IPS DF 4.7 (cell line): ENCODE data around the gene TTLL10.

ENCODE experiments used
- DNase-seq: peaks from one replicate; pipeline ENCODE4 v3.0.0-alpha.2; 2013; ENCODE audit warnings: low spot score; ENCODE audit errors: extremely low read depth

Gene TTLL10

DNA sequence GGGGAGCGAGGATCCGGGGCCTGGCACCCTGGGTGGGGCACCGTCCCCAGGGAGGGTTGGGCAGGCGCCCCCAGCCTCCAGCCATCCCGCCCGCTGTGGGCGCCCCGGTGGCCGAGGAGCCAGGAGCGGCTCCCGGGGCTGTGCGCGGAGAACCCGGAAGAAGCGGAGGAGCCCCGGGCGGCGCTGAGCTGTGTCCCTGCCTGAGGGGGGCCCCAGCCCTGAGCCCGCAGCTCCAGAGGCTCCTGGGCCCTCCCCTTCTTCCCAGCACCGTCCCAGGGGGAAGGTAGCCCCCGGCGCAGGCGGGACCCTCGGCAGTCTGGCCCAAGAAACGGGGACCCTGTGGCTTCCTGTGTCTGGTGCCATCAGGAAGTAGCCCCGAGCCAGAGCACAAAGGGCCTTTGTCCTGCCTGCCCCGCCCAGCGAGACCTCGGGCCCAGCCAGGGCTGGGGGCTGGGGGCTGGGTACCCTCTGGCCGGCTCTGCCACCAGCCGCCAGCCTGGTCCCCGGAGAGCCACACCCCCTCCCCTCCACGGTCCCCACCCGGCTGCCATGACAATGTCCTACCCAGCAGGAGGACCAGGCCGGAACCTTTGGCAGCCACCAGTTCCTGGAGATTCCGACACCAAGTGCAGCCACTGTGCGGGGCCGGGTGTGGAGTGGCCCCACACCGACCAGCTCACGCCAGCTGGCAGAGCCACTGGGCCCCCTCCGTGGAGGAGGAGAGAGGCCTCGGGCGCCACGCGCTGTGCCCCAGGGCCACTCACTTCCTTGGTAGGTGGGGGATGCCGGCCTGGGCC, 15.6 kb upstream of the TTLL10 start:
- DNase-seq = no peak

DNA sequence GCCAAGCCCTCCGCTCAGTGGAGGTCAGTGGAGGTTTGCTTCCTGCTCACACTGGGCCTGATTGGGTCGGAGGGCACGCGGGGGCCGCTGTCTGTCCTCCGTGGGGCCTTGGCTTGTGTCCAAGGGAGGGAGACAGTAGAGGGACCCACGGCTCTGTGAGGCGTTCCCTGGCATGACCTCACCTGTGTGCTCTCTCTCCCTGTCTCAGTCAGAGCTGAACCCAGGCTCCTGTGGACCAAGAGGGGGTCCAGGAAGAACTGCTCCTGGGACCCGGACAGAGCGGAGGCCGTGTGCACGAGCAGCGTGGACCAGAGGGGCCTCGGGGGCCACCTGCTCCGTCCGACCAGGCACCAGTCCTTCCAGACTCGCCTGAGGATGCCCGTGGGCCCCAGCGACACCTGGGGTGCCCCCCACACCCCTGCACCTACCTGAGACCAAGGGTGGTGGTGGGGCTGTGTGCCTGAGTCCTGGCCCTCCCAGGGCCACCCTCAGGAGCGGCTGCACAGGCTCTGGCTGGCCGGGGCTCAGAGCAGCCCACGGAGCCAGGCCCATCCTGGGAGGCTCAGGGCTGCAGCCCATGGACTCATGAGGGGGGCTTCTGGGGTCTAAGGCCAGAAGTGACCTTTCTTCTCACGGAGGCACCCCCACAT, 13.3 kb upstream of the TTLL10 start:
- DNase-seq = no peak

DNA sequence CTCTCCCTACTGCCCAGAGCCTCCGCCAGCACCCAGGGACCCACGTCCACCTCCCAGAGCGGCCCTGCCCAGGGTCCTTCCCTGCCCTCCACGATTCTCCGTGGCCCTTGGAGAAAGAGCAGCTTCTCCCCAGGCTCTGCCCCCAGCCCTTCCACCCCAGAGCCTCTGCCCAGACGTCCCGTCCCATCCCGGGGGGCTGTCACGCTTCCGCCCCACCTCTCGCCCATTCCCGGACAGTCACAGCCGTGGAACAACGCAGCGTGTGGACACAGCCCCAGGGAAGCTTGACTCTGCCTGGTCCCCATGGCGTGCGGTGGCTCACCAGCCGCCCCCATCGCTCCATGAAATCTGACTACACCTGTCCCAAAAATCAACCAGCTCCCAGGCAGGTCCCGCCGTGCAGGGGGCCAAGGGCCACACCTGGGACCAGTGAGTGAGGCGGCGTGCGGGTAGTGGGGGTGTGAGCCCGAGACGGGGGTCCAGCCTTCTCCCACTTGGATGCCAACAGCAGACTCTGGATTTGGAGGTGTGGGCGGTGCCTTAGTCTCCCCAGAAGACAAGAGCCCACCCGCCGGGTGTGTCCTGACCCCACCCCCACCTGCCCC, 12.5 kb upstream of the TTLL10 start:
- DNase-seq = no peak

DNA sequence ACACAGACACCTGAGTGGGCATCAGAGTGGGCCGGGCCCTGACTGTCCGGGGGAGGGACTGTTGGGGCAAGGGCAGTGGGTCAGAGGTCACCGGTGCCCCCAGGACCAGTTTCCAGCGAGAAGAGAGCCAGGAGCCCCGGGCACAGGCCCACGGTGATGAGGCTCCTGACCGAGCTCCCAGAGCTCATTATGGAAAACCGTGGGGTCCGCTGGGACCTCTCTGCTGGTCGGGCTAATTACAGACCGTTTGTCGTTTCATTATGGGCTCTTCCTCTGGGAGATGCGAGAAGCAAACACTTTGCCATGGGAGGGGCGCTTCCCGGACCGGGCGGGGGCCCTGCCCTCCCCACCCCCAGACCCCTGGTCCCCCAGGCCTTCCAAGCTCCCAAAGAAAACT, 12.0 kb upstream of the TTLL10 start:
- no peak for DNase-seq

DNA sequence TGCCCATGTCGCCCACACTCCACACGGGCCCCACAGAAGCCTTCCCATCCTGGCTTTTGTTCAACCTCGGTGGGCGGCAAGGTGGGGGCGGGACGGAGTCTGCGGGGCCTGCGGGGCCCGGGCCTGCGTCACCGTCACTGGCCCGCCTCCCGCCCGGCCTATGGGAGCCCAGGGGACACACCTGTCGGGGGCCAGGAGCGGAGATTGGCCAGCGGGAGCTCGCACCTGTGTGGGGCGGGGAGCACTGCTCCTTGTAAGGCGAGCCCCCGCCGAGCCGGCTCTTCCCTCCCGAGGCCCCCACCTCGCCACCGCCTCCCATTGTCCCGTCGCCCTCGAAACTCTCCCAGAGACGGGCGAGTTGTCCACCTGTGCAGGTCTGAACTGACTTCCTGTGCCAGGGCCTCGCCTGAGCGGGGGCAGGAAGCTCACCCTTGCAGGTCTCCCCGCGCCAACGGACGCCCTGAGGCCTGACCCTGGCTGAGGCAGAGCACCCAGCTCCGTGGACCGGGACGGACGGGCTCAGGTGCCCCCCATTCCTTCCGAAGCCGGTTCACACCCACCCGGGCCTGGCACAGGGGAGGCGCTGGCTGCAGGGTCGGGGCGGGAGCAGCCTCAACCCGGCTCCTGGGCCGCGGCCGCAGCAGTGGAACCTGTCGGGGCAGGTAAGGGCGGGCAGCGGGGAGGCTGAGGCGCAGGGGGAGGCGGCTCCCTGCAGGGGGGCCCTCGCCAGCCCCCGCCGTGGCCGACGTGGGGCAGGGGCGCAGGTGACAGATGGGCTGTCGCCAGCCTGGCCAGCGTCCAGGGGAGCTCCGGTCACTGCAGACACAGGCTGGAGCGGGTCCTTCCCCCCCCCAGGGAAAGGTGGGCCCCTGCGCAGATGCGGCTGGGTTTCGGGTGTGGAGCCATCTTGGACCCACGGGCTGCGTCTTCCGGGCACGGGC, 10.8 kb upstream of the TTLL10 start:
- DNase-seq = no peak

DNA sequence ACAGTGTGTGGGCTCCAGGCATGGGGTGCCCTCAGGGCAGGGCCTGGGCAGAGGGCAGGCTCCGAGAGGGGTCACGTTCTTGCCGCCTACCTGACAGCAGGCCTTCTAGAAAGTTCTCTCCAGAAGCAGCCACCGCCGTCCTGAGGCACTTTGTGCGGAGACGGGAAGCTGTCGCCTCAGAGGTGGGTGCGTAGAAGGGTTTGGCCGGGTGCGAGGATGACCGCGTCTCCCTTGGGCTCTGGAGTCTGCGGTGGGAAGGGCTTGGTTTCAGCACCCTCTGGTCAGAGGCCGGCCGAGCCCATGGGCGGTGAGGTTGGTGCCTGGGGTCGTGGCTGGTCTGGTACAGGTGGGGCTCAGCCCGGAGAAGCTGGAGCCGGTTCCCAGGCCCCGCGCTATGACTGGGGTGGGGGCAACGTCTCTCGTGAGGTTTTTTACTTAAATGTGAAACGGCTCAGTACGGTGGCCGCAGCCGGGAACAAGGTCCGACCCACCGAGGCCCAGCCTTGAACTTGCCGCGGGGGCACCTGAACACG, 10.1 kb upstream of the TTLL10 start:
- no peak for DNase-seq

DNA sequence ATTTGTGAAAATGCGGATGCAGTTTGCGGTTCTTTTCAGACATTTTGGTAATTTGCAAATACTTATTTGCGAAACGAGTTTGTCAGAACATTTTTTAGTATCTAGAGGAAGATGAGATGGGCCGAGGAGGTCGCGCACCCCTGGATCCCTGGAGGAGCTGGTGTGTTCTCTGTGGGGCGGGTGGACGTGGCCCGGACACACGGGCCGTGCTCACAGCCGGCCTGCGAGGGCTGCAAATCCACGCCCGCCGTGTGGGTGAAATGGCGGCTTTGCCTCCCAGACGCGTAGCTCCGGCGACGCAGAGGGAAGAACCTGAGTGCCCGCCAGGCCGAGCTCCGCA, 9.3 kb upstream of the TTLL10 start:
- no peak for DNase-seq

DNA sequence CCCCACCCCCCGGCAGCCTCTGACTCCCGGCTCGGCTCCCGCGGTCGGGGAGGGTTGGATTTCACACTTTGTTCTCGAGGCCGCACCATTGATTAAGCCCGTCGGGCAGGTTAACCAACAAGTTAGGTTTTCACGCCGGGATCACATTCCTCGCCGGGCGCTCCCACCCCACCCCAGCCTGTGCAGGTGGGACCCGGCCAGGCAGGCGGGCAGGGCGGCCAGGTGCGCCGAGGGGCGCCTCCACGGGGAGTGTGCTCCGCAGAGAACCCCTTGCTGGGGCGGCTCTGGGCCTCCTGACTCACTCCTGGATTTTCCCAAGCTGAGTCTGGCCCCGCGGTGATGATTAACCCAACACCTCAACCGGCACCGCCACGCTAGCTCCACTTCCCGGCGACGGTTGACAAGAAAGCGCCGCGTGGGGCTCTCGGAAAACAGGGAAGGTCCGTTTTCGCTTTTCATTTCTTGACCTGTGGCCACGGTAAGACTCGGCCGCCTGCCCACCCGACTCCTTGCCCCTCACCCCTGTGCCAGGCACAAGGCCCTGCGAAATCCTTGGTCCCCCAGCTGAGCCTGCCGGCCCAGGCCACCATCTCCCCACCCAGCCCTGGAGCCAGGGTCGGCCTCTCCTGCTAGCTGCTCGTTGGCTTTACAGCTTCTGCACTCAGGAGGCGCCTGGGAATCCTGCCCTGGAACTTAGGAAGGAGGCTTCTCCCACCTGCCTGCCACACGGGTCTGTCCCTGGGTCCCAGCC, 8.8 kb upstream of the TTLL10 start:
- DNase-seq = no peak

DNA sequence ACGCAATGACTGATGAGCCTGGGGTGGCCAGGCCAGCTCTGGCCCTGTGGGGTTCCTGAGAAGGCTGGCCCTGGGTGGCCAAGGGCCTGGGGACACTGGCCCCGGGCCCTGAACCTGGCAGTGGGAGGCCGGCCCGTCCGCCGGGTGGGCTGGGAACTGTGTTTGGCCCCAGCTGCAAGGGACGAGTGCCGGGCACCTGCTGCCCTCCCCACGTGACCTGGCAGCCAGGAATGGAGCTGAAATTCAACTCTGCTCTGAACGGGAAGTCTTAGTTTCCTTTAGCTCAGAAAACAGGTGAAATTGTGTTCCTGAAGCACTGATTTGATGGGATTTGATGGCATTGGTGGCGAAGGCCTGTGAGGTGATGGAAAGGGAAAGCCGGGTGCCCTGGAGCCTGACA, 8.2 kb upstream of the TTLL10 start:
- no peak for DNase-seq

DNA sequence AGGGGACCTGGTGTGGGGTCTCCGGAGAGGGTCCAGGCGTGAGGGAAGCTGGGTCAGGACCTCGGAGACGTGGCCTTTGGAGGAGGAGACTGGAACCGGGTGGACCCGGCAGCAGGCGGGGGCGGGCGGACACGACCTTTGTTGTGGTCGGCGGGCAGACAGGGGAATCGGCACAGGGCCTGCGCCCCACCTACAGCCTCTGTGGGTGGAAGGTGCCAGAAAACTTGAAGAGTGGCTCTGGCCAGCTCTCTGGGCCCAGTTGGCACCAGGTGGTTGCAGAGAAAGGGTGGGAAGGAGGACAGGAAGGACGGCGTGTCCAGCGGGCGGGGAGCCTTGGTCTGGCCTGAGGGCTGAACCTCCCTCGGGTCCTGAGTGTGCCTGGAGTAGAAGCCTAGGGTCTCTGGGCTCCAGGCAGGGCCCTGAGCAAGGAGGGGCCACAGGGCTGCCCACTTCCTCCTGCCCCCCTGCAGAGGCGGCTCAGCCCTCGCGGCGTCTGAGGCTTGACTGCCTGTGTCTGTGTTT, 7.7 kb upstream of the TTLL10 start:
- DNase-seq = no peak

DNA sequence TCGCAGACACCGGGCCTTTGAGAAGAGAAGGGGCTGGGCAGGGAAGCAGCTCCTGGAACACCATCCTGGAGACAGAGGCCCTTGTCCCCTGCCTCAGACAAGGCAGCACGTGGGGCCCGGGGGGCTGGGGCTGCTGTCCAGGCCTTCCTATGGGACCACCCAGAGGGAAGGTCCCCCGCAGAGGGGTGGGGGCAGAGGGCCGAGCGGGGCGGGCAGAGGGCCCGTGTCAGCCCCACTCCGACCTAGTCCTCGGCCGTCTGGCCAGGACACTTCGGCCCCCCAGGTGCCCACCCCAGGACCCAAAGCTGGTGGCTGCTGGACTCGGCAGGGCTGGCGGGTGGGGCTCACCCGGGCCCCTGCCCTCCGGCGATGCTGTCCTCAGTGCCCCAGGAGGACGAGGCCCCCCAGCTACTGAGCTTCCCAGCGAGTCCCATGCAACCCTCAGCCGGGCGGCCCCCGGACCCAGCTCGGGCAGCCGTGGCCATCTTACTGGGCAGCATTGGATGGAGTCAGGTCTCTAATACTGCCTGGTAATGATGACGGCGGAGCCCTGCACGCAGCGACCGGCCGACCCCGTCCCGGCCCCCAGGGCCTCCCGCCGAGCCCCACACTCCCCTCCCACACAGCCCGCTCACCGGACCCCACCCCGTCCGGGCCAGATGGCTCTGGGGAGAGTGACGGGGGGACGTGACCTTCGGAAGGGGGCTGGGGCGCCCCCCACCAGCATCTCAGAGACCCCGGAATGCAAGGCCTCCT, 6.9 kb upstream of the TTLL10 start:
- DNase-seq = no peak

DNA sequence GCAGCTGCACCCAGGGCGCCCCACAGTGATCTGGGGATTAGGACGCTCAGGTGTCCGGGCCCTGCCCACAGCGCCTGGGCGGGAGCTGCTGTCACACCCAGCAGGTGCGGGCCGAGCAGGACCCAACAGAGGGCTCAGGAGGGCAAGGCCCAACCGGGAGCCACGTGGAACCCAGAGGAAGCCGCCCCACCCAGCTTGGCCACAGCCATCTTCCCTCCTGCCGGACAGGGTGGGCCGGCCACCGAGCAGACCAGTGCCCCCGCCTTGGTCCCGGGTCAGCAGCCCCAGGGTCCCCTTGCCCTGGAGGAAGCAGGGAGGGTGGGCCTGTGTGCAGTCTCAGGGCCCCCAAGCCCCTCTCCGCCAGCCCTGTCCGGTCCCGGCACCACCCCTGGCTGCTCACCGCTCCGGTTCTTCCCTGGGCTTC, 6.3 kb upstream of the TTLL10 start:
- no peak for DNase-seq

DNA sequence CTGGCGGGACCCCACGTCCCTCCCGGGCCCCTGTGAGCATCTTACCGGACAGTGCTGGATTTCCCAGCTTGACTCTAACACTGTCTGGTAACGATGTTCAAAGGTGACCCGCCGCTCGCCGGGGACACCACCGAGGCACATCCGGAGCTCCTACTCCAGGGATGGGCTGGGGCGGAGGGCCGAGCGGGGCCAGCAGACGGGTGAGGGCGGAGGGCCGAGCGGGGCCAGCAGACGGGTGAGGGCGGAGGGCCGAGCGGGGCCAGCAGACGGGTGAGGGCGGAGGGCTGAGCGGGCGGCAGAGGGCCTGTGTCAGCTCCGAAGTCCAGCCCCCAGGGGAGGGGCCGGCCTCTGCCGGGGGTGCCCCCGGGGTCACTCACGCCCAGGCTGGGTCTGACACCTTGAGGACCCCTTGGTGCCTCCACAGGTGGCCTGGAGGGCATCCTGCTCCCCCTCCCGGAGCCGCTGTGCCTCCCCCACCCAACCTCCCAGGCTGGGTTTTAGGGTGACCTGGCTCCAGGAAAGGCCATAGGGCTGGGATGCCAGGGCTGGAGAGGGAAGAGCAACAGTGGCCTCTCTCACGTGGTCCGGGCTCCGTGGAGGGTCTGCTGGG, 5.7 kb upstream of the TTLL10 start:
- DNase-seq = no peak

DNA sequence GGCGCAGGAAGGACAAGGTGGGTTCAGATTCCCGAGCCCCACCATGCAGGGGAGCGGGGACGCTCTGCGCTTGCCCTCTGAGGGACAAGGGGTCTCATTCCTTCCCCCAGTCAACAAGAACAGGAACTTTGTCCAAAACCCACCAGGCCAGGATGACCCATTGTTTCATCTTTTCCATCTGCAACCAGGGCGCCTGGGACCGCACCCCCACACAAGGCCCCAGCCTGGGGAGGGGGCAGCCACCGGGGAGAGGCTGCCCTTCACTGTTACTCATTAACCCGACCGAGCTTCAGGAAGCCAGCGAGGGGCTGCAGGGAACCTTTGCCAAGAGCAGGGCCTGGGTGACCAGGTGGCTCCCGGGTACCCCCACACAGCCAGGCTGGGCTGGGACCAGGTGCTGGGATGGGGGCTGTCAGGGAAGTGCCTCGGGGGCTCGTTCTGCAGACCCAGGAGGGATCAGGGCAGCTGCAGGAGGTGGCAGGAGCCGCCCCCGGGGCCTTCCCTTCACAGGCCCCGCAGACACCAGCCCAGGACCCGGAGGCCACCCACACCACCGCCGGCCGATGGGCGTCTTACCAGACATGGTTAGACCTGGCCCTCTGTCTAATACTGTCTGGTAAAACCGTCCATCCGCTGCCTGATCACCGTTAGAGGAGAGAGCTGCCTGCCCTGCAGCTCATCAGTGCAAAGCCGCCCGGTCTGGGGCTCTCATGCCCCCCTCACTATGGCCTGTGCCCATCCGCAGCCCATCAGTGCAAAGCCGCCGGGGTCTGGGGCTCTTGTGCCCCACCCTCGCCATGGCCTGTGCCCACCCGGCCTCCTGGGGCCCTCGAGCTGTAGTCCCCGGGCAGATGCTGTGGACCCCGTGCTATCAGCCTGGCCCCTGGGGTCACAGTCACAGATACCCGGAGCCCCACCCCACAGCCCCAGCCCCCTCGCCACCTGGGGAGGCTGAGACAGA, 4.9 kb upstream of the TTLL10 start:
- no peak for DNase-seq

DNA sequence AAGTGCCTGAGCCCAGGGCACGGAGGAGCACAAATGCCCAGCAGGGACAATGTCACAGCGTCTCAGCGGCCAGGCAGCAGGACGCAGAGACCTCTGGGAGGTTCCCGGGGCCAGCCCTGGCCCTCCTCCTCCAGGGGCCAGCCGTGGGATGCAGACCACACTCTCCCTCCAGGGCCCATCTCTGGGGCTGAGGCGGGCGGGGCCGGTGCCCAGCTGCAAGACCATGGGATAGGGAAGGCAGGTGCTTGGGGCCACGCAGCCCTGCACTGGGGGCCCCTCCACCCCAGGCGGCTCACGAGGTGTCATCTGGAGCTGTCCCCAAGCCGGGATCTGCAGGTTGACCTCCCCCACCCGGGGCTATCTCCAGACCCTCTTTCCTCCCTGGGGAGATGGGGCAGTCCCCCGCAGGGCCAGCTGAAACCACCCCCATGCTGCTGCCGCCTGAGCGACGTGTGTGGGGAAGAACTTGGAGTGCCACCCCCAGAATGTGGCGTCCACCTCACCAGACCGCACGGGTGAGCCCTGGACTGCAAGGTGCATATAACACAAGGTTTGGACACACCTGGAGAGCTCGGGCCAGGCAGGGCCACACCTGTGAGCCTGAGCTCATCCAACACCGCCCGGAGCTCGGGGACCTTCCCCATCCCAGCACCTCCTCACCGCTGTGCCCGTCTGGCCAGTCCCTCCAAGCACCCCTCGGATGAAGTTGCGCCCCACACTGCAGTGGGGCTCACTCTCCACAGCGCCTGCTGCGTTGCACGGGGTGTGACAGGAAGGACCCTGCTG, 4.1 kb upstream of the TTLL10 start:
- DNase-seq = no peak

DNA sequence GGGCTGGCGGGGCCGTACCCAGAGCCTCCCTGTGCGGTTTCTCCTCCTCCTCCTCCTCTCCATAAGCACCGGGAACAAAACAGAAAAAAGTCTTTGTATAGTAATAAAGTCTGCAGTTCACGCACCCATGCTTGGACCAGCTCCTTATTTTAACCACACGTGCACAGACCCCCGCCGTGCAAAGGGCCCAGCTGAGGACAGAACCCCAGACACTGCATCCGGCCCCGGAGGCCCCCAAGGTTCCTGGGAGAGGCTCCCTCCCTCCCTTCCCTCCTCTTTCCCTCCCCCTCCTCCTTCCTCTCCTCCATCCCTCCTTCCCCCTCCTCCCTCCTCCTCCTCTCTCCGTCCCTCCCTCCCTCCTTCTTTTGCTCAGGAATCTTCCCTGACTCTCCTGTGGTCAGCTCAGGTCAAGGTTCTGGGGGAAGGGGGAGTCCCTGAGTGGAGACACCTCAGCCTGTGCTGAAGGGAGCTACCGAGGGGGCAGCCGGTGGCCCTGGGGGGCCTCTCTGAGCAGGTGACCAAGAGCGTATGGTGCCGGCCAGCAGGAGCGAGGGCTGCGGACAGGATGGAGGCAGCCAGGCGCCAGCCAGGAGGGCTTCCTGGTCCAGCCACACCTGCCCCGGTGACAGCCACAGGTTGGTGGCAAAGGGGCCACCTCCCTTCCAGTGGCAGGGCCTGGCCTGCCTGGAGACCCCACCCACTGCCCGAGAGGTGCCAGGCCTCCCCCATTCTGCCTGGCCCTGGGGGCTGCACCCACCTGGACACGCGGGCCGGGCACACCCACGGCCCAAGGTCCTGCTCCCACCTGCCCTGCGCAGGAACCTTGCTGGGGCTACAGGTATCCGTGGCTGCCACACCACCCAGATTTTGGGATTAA, 3.2 kb upstream of the TTLL10 start:
- no peak for DNase-seq
